Measurements from ENCODE around the gene THOP1.

Gene THOP1

DNA sequence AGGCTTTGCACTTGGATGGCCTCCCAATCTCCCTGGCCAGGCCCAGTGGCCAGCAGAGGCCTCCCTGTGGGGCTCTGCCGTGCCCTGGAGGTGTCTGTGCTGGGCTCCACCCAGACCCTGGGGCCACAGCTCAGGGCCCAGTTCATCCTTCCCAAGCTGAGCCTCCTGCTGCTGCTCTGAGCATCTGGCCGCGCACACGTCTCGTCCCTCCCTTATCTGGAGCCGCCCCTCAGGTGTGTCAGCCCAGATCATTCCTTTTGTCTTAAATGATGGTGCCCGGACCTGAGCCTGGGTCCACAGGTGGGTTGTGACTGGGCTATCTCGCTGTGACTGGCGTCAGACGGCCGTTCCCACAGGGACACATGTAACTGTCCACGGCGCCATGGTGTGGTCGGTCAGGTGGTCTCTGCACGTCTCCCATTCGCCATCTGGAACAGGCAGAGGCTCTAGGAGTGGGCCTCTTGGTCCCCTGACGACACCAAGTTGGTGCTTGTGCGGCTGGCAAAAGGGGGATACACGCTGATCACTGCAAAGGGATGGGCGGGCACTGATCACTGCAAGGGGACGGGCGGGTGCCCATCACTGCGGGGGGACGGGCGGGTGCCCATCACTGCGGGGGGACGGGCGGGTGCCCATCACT, 20.1 kb downstream of the THOP1 start:
- no peak for DNase-seq (ENCODE audit: low read depth)
- no peak overlapping the region for H3K4me3 ChIP-seq (replicated peaks; ENCODE audit: low read depth, low read length)
- TF ChIP-seq, protein P1, sequence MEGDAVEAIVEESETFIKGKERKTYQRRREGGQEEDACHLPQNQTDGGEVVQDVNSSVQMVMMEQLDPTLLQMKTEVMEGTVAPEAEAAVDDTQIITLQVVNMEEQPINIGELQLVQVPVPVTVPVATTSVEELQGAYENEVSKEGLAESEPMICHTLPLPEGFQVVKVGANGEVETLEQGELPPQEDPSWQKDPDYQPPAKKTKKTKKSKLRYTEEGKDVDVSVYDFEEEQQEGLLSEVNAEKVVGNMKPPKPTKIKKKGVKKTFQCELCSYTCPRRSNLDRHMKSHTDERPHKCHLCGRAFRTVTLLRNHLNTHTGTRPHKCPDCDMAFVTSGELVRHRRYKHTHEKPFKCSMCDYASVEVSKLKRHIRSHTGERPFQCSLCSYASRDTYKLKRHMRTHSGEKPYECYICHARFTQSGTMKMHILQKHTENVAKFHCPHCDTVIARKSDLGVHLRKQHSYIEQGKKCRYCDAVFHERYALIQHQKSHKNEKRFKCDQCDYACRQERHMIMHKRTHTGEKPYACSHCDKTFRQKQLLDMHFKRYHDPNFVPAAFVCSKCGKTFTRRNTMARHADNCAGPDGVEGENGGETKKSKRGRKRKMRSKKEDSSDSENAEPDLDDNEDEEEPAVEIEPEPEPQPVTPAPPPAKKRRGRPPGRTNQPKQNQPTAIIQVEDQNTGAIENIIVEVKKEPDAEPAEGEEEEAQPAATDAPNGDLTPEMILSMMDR (IDR thresholded peaks at IDR 0.05; ENCODE audit: low read length, missing control alignments): no peak

DNA sequence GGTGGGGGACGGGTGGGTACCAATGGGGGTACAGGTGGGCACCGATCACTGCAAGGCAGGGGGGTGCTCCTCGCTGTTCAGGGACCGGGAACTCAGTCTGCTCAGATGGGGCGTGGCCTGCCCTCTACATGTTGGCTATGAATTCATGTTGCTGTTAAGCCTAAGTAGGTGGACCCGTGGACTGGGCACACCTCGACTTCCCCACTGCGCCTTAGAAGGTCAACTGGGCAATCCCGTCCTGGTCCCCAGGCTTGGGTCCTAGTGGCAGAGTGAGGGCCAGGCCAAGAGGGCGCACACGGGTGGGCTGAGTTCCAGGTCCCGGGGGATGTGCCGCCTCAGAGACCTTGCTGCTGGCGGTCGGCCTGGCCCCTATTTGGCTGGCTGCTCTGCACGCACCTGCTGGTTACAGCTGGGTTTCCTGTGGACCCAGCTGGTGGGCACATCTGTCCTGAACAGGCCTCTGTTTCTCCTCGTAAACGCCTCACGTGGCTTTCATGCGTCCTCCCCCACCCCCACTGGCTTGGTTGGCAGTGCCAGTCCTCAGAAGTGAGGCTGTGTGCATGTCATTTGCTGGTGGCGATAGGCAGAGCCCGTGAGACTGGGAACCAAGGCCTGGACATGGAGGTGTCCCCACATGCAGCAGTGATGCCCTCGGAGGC, 20.8 kb downstream of the THOP1 start:
- TF ChIP-seq, protein P1 (IDR thresholded peaks at IDR 0.05; ENCODE audit: low read length, missing control alignments): no peak
- no peak for DNase-seq (ENCODE audit: low read depth)
- H3K4me3 ChIP-seq (replicated peaks; ENCODE audit: low read depth, low read length): no peak overlapping the region

DNA sequence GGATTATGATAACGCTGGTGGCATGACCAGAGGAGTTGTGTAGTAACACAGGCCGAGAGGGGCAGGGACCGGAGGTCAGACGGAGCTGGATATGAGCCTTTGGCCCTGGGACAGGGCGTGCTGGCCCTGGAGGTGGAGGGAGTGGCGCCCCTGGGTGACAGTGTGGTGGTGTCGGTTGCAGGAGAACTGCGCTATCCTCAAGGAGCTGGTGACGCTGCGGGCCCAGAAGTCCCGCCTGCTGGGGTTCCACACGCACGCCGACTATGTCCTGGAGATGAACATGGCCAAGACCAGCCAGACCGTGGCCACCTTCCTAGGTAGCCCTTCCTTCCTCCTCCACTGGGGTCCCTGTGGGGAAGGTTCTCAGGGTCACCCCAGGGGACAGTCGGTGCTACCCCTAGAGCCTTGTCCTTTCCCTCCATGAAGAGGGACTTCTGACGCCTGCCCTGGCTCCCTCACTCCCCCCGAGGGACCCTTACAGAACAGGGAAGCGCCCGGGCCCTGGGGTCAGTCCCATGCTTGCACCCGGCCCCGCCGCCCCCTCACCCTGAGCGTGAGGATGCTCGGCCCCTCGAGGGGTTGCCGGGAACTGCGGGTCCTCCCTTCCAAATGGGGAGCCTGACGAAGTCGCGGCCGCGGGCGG, 21.6 kb downstream of the THOP1 start:
- TF ChIP-seq, protein P1 (IDR thresholded peaks at IDR 0.05; ENCODE audit: low read length, missing control alignments): no peak
- no peak for DNase-seq (ENCODE audit: low read depth)

DNA sequence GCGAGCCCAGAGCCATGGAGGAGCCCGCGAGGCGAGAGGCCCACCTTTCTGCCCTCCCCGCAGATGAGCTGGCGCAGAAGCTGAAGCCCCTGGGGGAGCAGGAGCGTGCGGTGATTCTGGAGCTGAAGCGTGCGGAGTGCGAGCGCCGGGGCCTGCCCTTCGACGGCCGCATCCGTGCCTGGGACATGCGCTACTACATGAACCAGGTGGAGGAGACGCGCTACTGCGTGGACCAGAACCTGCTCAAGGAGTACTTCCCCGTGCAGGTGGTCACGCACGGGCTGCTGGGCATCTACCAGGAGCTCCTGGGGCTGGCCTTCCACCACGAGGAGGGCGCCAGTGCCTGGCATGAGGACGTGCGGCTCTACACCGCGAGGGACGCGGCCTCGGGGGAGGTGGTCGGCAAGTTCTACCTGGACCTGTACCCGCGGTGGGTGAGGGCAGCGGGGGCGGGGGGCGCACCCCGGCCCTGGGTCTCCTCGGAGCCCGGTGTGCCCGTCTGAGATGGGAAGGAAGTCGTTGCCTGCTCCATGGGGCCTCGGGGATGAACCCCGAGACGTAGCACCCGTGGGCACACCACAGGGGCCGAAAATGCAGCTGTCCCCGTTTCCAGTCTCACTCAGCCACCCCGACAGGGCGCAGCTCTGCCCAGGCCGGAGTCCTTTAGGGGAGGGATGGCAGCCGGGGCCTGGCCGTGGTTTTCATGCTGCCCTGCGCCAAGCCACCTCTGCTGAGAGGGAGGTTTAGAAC, 22.3 kb downstream of the THOP1 start:
- TF ChIP-seq, protein P1 (IDR thresholded peaks at IDR 0.05; ENCODE audit: low read length, missing control alignments): no peak
- no peak for DNase-seq (ENCODE audit: low read depth)
- no peak overlapping the region for H3K4me3 ChIP-seq (replicated peaks; ENCODE audit: low read depth, low read length)

More for the DNA sequence above, 21.6 kb downstream of the THOP1 start:
- H3K4me3 ChIP-seq (replicated peaks; ENCODE audit: low read depth, low read length): no peak overlapping the region

DNA sequence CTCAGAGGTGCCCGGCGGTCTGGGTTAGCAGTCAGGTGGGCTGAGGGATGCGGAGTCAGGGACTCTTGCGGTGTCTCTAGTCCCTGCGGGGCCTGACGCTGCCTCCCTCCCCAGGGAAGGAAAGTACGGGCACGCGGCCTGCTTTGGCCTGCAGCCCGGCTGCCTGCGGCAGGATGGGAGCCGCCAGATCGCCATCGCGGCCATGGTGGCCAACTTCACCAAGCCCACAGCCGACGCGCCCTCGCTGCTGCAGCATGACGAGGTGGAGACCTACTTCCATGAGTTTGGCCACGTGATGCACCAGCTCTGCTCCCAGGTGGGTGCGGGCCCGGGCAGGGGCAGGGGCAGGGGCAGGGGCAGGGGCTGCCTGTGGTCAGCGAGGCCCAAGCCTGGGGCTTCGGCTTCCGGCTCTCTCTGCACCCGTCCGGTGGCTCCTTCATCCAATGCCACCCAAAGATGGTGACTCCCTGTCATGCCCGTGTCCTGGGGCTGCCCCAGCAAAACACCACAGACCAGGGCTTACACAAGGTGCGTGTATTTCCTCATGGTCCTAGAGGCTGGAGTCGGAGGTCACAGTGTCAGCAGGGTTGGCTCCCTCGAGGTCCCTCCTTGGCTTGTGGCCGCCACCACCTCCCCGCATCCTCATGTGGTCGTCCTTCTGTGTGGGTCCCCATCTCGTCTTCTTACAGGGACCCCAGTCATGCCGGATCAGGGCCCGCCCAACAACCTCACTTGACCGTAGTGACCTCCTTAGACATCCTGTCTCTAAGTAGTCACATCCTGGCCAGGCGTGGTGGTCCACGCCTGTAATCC, 23.0 kb downstream of the THOP1 start:
- no peak overlapping the region for H3K4me3 ChIP-seq (replicated peaks; ENCODE audit: low read depth, low read length)

More for the DNA sequence above, 23.0 kb downstream of the THOP1 start:
- TF ChIP-seq, protein P1 (IDR thresholded peaks at IDR 0.05; ENCODE audit: low read length, missing control alignments): no peak
- DNase-seq (ENCODE audit: low read depth): no peak
